ENCODE results near the gene KMT2A. TPM values are rescaled to one million over a fixed set of nuclear protein-coding genes. Genes with fewer than 3 reads are reported as not detected.

KMT2A gene
- total RNA-seq, 1 experiment from 2014 or later: 62.0 TPM

GRCh38 chr11:118572061-118572980 is 136.0 kb downstream of the KMT2A start, which contains the start of gene ARCN1:
ARCN1 (plus strand) TSS chr11:118572409; CDS start chr11:118572548, 139 bp downstream.
- H3K4me3 Mint-ChIP-seq: peak within 1 kb of the TSS; percentile 86 to 95
- H2BK120ac ChIP-seq (ENCODE audit: low read depth, low read length, poor library complexity, severe bottlenecking): no peak within 1 kb of the TSS
- H3K56ac ChIP-seq (ENCODE audit: insufficient read length, low read depth, low read length): no peak within 1 kb of the TSS
- no peak within 1 kb of the TSS for H2AK5ac ChIP-seq (ENCODE audit: insufficient read length, low read length)
- peak within 1 kb of the TSS; percentile 41 for H2BK5ac ChIP-seq (ENCODE audit: insufficient read length, low read length)
- peaks cover 16 to 20% of the 10 kb centered on the region in 2 experiments for H3K4me1 Mint-ChIP-seq
- H3K9me3 ChIP-seq (ENCODE audit: control insufficient read depth, low read depth, low read length): no peaks in the 10 kb centered on the region
- H3K27me3 ChIP-seq (ENCODE audit: insufficient read depth, low read length): no peaks in the 10 kb centered on the region
- no peak for TF ChIP-seq CTCF (conservative IDR thresholded peaks at IDR 0.05)
- H3K9me3 Mint-ChIP-seq: no peaks in the 10 kb centered on the region
- peaks cover 7% of the 10 kb centered on the region for H3K23me2 ChIP-seq (ENCODE audit: insufficient read length, low read depth, low read length, poor library complexity, severe bottlenecking)
- H2BK15ac ChIP-seq (ENCODE audit: low read depth, low read length): no peak within 1 kb of the TSS
- H3K23ac ChIP-seq (ENCODE audit: insufficient read length, low read depth, low read length): no peak within 1 kb of the TSS
- no peak within 1 kb of the TSS for H2BK20ac ChIP-seq (ENCODE audit: low read depth, low read length, poor library complexity, severe bottlenecking)
- H3K18ac ChIP-seq (ENCODE audit: insufficient read length, low read depth, low read length): peak within 1 kb of the TSS; percentile 97
- no peak within 1 kb of the TSS for H3T11ph ChIP-seq (ENCODE audit: low read length)
- WGBS (ENCODE audit: extremely low coverage, insufficient read length, low lambda C conversion rate): no CpG with 5 or more reads among the region's 55 CpGs
- H4K91ac ChIP-seq (ENCODE audit: insufficient read length, low read depth, low read length): no peak within 1 kb of the TSS
- no peak within 1 kb of the TSS for H2BK12ac ChIP-seq (ENCODE audit: insufficient read length, low read depth, low read length)
- no peaks in the 10 kb centered on the region for H4K20me1 ChIP-seq (ENCODE audit: control insufficient read depth, insufficient read depth, insufficient read length)
- H3K36me3 Mint-ChIP-seq (ENCODE audit: insufficient read depth in 1 of 3, low read depth in 3 of 3): peaks cover 0 to 6% (median 0%) of the 10 kb centered on the region in 3 experiments; a peak in 2 of 7 replicates
- H3K79me2 ChIP-seq (ENCODE audit: insufficient read depth, low read length): peaks cover 19% of the 10 kb centered on the region; the same call in 1 of the 2 replicates
- no peak within 1 kb of the TSS for H2AFZ ChIP-seq (ENCODE audit: low read length)
- H3K14ac ChIP-seq (ENCODE audit: insufficient read depth, low read length): peak within 1 kb of the TSS; percentile 97
- peak; percentile 91 for DNase-seq
- peaks cover 2% of the 10 kb centered on the region for H3K27me3 Mint-ChIP-seq (ENCODE audit: low read depth)
- no peak within 1 kb of the TSS for H4K8ac ChIP-seq (replicated peaks; ENCODE audit: insufficient read length, low read depth, low read length)
- no peak within 1 kb of the TSS for H4K5ac ChIP-seq (ENCODE audit: insufficient read length, low read depth, low read length)
- H3K79me1 ChIP-seq (ENCODE audit: insufficient read depth, low read depth, low read length, poor library complexity, severe bottlenecking): peaks cover 8% of the 10 kb centered on the region
- H3K27ac Mint-ChIP-seq: peak within 1 kb of the TSS; percentile 78 to 98 (median 87); a peak in 6 of 7 replicates
- H3K4me2 ChIP-seq (ENCODE audit: insufficient read depth, insufficient read length, low read length): peak within 1 kb of the TSS; percentile 99
- no peaks in the 10 kb centered on the region for H3K4me1 ChIP-seq (ENCODE audit: insufficient read depth, low read length)
- H3K4ac ChIP-seq (ENCODE audit: low read depth, low read length): no peak within 1 kb of the TSS
- H3K27ac ChIP-seq (ENCODE audit: insufficient read length, low read depth, low read length): no peak within 1 kb of the TSS
- peak within 1 kb of the TSS; percentile 84 for H3K9ac ChIP-seq (ENCODE audit: extremely low read depth, insufficient read length, low read length)
